ENCODE results near the gene LCN12. TPM values are rescaled to one million over a fixed set of nuclear protein-coding genes. Genes with fewer than 3 reads are reported as not detected.
A peak's percentile ranks its signal among the peaks of the same experiment; 100 is the strongest.

Gene LCN12
- total RNA-seq, 1 donor from 2014 or later = not detected

DNA sequence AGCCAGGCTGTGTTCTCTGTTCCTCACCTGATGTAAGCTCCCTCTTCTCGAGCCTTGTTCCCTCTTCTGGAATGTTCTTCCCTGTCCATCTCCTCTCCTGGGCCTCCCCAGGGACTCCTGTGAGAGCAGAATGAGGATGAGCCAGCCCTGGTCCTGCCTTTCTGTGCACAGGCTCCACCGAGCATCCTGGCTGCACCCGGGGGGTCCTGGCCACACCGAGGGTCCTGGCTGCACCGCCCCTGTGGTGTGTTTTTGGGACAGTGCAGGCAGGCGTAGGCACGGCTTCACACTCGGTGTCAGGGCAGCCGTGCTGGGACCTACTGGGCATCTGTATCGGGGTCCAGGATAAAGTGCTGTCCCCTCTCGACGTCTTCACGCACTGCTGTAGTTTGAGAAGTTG, 25.3 kb upstream of the LCN12 start:
- TF ChIP-seq POLR2A (IDR thresholded peaks at IDR 0.05) (no peak), POLR2AphosphoS5 (IDR thresholded peaks at IDR 0.05; ENCODE audit: insufficient read depth in 1 of 2, low read depth in 1 of 2) (no peak)
- TF ChIP-seq, protein P1, sequence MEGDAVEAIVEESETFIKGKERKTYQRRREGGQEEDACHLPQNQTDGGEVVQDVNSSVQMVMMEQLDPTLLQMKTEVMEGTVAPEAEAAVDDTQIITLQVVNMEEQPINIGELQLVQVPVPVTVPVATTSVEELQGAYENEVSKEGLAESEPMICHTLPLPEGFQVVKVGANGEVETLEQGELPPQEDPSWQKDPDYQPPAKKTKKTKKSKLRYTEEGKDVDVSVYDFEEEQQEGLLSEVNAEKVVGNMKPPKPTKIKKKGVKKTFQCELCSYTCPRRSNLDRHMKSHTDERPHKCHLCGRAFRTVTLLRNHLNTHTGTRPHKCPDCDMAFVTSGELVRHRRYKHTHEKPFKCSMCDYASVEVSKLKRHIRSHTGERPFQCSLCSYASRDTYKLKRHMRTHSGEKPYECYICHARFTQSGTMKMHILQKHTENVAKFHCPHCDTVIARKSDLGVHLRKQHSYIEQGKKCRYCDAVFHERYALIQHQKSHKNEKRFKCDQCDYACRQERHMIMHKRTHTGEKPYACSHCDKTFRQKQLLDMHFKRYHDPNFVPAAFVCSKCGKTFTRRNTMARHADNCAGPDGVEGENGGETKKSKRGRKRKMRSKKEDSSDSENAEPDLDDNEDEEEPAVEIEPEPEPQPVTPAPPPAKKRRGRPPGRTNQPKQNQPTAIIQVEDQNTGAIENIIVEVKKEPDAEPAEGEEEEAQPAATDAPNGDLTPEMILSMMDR (IDR thresholded peaks at IDR 0.05) = no peak
- peaks cover 0 to 17% of the 10 kb centered on the region in 2 donors for H3K36me3 ChIP-seq
- H3K27ac ChIP-seq = no peak overlapping the region
- DNase-seq (ENCODE audit: extremely low spot score in 2 of 2) = no peak
- intact Hi-C loops (cut with DNase I) = no loop called here
- no peaks in the 10 kb centered on the region for H3K27me3 ChIP-seq
- H3K9me3 ChIP-seq = no peaks in the 10 kb centered on the region
- peaks cover 8% of the 10 kb centered on the region for H3K4me1 ChIP-seq
- H3K4me3 ChIP-seq = no peak overlapping the region

DNA sequence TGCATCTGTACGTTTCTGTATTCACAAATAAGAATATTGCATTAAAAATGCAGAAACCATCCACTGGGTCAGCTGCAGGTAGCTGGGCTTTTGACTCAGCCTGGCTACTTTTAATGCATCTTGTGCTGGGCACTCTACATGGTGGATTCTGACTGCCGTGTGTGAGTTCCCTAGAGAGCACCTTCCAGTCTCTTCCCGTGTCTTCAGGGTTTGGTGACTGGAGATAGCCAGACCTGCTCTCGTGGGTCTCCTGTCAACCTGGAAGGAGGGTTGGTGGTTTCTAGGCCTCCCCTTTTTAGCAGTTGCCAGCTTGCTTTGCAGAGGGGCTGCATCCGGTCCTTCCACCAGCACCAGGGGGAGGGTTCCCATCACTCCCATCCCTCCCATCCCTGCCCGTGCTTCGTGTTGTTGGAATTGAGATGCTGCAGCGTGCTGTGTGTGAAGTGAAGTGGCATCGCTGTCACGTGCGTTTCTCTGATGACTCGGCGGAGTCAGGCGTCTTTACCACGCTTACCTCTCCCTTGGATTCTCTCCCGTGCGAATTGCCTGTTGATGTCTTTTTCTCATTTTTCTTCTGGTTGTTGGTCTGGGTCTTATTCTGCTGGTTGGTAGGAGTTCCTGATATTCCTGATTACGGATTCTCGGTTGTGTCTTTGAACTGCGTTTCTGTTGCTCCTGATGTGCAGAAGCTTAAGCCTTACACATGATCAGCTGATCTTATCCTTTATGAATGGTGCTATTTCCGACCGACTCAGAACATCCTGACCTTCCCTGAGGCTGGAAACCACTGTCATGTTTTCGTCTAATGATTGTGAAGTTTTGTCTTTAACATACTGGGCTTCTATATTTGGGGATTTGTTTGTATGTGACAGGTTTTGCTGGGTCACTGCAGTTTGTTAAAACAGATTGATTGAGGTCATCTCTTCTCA, 24.5 kb upstream of the LCN12 start:
- H3K9me3 ChIP-seq = no peaks in the 10 kb centered on the region
- DNase-seq (ENCODE audit: extremely low spot score in 2 of 2) = no peak
- intact Hi-C loops (cut with DNase I) = no loop called here
- TF ChIP-seq POLR2AphosphoS5 (IDR thresholded peaks at IDR 0.05; ENCODE audit: insufficient read depth in 1 of 2, low read depth in 1 of 2) (no peak), POLR2A (IDR thresholded peaks at IDR 0.05) (no peak)
- TF ChIP-seq, protein P1 (IDR thresholded peaks at IDR 0.05) = no peak
- peaks cover 0 to 12% of the 10 kb centered on the region in 2 donors for H3K36me3 ChIP-seq
- no peak overlapping the region for H3K27ac ChIP-seq
- H3K27me3 ChIP-seq = no peaks in the 10 kb centered on the region
- no peak overlapping the region for H3K4me3 ChIP-seq
- H3K4me1 ChIP-seq = peaks cover 8% of the 10 kb centered on the region

DNA sequence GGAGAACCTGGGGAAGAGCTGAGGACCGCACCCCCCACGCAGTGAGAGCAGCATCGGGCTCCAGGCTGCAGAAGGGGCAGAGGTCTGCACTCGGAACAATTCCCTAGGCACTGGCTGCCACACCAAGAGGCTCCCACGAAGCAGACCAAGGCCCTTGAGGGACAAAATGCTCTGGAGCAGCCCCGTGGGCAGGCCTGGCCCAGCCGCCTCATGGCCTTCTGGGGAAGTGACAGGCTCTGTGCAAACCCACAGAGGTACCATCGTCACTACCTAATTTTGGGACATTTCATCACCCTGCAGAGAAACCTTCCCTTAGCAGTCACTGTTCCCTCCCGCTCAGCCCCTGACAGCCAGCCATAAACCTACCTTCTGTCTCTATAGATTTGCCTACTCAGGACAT, 23.5 kb upstream of the LCN12 start:
- no peaks in the 10 kb centered on the region for H3K9me3 ChIP-seq
- peaks cover 8% of the 10 kb centered on the region for H3K4me1 ChIP-seq
- no peak for DNase-seq (ENCODE audit: extremely low spot score in 2 of 2)
- no peaks in the 10 kb centered on the region for H3K27me3 ChIP-seq
- TF ChIP-seq, protein P1 (IDR thresholded peaks at IDR 0.05) = no peak
- TF ChIP-seq POLR2AphosphoS5 (IDR thresholded peaks at IDR 0.05; ENCODE audit: insufficient read depth in 1 of 2, low read depth in 1 of 2) (no peak), POLR2A (IDR thresholded peaks at IDR 0.05) (no peak)
- intact Hi-C loops (cut with DNase I) = no loop called here
- no peak overlapping the region for H3K4me3 ChIP-seq
- peaks cover 0 to 12% of the 10 kb centered on the region in 2 donors for H3K36me3 ChIP-seq
- H3K27ac ChIP-seq = peak overlapping the region; percentile 5

DNA sequence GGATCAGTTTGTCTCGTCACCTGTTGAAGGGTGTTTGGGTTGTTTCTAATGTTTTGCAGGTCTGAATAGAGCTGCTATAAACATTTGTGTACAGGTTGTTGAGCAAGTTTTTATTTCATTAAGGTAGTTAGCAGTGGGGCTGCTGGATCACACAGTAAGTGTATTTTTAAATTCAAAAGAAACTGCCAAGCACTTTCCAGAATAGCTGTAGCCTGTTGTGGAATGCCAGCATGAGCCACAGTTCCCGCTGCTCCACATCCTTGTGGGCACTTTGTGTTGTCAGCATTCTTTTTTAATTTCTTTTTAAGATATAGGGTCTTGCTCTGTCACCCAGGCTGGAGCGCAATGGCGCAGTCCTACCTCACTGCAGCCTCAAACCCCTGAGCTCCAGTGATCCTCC, 22.1 kb upstream of the LCN12 start:
- Histone ChIP-seq H3K4me3 (no peak overlapping the region), H3K4me1 (peaks cover 8% of the 10 kb centered on the region), H3K36me3 (peaks cover 0 to 7% of the 10 kb centered on the region in 2 donors), H3K27ac (no peak overlapping the region), H3K27me3 (no peaks in the 10 kb centered on the region), H3K9me3 (no peaks in the 10 kb centered on the region)
- intact Hi-C loops (cut with DNase I) = no loop called here
- TF ChIP-seq POLR2A (IDR thresholded peaks at IDR 0.05) (no peak), POLR2AphosphoS5 (IDR thresholded peaks at IDR 0.05; ENCODE audit: insufficient read depth in 1 of 2, low read depth in 1 of 2) (no peak)
- TF ChIP-seq, protein P1 (IDR thresholded peaks at IDR 0.05) = no peak
- DNase-seq (ENCODE audit: extremely low spot score in 2 of 2) = no peak

DNA sequence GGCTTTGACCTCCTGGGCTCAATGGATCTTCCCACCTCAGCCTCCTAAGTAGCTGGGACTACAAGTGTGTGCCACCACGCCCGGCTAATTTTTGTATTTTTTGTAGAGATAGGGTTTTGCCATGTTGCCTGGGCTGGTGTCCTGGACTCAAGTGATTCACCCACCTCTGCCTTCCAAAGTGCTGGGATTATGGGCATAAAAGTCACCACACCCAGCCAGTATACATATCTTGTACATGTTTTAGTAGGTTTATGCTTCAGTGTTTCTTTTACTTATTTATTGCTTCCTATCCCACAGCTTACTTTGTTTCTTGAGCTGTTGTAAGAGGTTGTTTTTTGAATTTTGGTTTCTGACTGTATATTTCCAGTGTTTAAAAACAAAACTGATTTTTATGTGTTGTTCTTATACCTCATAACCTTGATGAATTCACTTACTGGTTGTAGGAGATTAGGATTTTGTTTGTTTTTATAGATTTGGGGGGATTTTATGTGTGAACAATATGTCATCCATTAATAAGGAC, 20.4 kb upstream of the LCN12 start:
- Histone ChIP-seq H3K36me3 (peaks cover 0 to 3% of the 10 kb centered on the region in 2 donors), H3K4me1 (peaks cover 8% of the 10 kb centered on the region), H3K4me3 (no peak overlapping the region), H3K27ac (no peak overlapping the region), H3K9me3 (no peaks in the 10 kb centered on the region), H3K27me3 (no peaks in the 10 kb centered on the region)
- intact Hi-C loops (cut with DNase I) = no loop called here
- TF ChIP-seq POLR2AphosphoS5 (IDR thresholded peaks at IDR 0.05; ENCODE audit: insufficient read depth in 1 of 2, low read depth in 1 of 2) = no peak
- TF ChIP-seq, protein P1 (IDR thresholded peaks at IDR 0.05) = no peak
- no peak for TF ChIP-seq POLR2A (IDR thresholded peaks at IDR 0.05)
- no peak for DNase-seq (ENCODE audit: extremely low spot score in 2 of 2)

All from vagina (tissue), 2 donors.